GM04503 (cell line): Measurements from ENCODE around the gene SRPK1.
"Not testable (repeated sequence)": the region's sequence is repeated elsewhere in the genome, so short reads cannot be mapped to it uniquely, and the experiment has no call there.

ENCODE experiments used
- DNase-seq: peaks from one replicate; pipeline ENCODE4 v3.0.0-alpha.2; 2012; ENCODE audit warnings: low read depth

Gene SRPK1

GRCh38 chr6:35920793-35921732, at the start of gene SRPK1:
TSS of gene SRPK1 (minus strand) at chr6:35921098. CDS start at chr6:35921056, 42 bp downstream.
- DNase-seq: no peak

GRCh38 chr6:35970181-35970580, 49.3 kb upstream of the SRPK1 start:
- DNase-seq: no peak

- no peak for DNase-seq
Observed at GRCh38 chr6:35969646-35970045, 48.7 kb upstream of the SRPK1 start.

- DNase-seq: no peak
Observed at GRCh38 chr6:35968821-35969220, 47.9 kb upstream of the SRPK1 start.

- DNase-seq: no peak
Observed at GRCh38 chr6:35967076-35967774, 46.3 kb upstream of the SRPK1 start.

GRCh38 chr6:35962779-35963560, 42.1 kb upstream of the SRPK1 start:
- DNase-seq: no peak

- no peak for DNase-seq
Observed at GRCh38 chr6:35960187-35960586, 39.3 kb upstream of the SRPK1 start.

GRCh38 chr6:35955970-35956369, 35.1 kb upstream of the SRPK1 start:
- no peak for DNase-seq

GRCh38 chr6:35955521-35955920, 34.6 kb upstream of the SRPK1 start:
- no peak for DNase-seq

GRCh38 chr6:35955071-35955470, 34.2 kb upstream of the SRPK1 start:
- no peak for DNase-seq

GRCh38 chr6:35954333-35954732, 33.4 kb upstream of the SRPK1 start:
- no peak for DNase-seq

GRCh38 chr6:35948725-35949124, 27.8 kb upstream of the SRPK1 start:
- DNase-seq: no peak

GRCh38 chr6:35945650-35946025, 24.7 kb upstream of the SRPK1 start:
- no peak for DNase-seq

GRCh38 chr6:35943390-35943789, 22.5 kb upstream of the SRPK1 start:
- no peak for DNase-seq

GRCh38 chr6:35942355-35942754, 21.5 kb upstream of the SRPK1 start:
- no peak for DNase-seq

- not testable (repeated sequence) for DNase-seq
Observed at GRCh38 chr6:35941170-35941569, 20.3 kb upstream of the SRPK1 start.

- not testable (repeated sequence) for DNase-seq
Observed at GRCh38 chr6:35940014-35940413, 19.1 kb upstream of the SRPK1 start.

- DNase-seq: not testable (repeated sequence)
Observed at GRCh38 chr6:35939259-35939658, 18.4 kb upstream of the SRPK1 start.

- DNase-seq: no peak
Observed at GRCh38 chr6:35936681-35937359, 15.9 kb upstream of the SRPK1 start.

- DNase-seq: no peak
Observed at GRCh38 chr6:35935469-35935868, 14.6 kb upstream of the SRPK1 start.

GRCh38 chr6:35933844-35934243, 12.9 kb upstream of the SRPK1 start:
- DNase-seq: no peak

GRCh38 chr6:35931873-35932272, 11.0 kb upstream of the SRPK1 start:
- DNase-seq: not testable (repeated sequence)
